ENCODE measurements around the gene ATP8B3.

DNA sequence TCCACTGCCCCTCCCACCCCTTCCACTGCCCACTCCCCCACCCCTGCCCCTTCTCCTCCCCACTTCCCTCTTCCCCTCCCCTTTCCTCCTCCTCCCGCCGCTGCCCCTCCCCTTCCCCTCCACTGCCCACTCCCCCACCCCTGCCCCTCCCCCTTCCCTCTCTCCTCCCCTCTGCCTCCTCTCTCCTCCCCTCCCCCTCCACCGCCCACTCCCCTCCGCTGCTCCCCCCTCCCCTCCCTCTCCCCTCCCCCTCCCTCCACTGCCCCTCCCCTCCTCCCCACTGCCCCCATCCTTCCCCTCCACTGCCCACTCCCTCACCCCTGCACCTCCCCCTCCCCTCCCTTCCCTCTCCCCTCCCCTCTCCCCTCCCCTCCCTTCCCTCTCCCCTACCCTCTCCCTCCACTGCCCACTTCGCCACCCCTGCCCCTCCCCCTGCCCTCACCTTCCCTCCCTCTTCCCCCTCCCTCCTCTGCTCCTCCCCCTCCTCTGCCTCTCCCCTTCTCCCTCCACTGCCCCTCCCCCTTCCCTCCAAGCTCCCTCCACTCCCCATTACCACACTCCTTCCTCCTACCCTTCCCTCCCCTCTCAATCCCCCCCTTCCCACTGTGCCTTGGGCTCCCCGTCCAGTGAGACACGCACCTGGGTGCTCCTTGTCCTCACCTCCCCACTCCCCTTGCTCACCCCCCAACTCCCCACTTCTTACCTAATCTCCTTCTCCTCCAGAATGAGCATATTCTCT lies 21.9 kb downstream of the ATP8B3 start:
- no peak for TF ChIP-seq POU2F2 (IDR thresholded peaks at IDR 0.05; ENCODE audit: low read depth, low read length)
- TF ChIP-seq POLR2A (IDR thresholded peaks at IDR 0.05; ENCODE audit: low read depth, low read length) = no peak
